A549 (cell line): Measurements from ENCODE around the gene PIP5K1B. TPM values are rescaled to one million over a fixed set of nuclear protein-coding genes. Genes with fewer than 3 reads are reported as not detected.
"Not testable (repeated sequence)": the region's sequence is repeated elsewhere in the genome, so short reads cannot be mapped to it uniquely, and the experiment has no call there.

ENCODE experiments used
- ATAC-seq, 2 experiments: fragments of 200-7000 bp in 1 of 2; fragments of >200 bp in 1 of 2; cut with Nextera tagmentation in 1 of 2; cut with Tn5 transposase in 1 of 2; 3 replicates each; pipeline versions ENCODE4 v1.8.0 to v1.9.1; 2018 to 2020; ENCODE audit warnings: mild to moderate bottlenecking in 1 of 2, moderate library complexity in 1 of 2
- CTCF ChIA-PET: fragments of 300-600 bp; sonication (Branson Sonifier 250); formaldehyde crosslinking; extraction: SDS; loops from one replicate; lab custom pipeline; 2021; ENCODE audit warnings: antibody characterized with exemption, inconsistent platforms; lab: Yijun Ruan, JAX
- POLR2A ChIA-PET: fragments of 350-600 bp; formaldehyde crosslinking; extraction: SDS; loops from one replicate; lab custom pipeline; 2021; ENCODE audit warnings: antibody characterized with exemption, inconsistent platforms; lab: Yijun Ruan, JAX
- DNase-seq, 2 experiments: peaks; one replicate each; pipeline versions ENCODE4 v3.0.0 to v3.0.0-alpha.2; 2011 to 2016; ENCODE audit warnings: low read depth in 1 of 2, low spot score in 1 of 2
- FAIRE-seq: peaks from 2 replicates; lab custom pipeline; 2011; peaks lifted over from hg19 to GRCh38; lab: Jason Lieb, UNC
- H3K27ac ChIP-seq, 2 experiments: fragments of >200 bp; sonication (Bioruptor Twin); formaldehyde crosslinking; 3 replicates each; pipeline ENCODE4 v1.5.1; 2016 to 2017
- H3K4me1 ChIP-seq: fragments of >200 bp; sonication (Bioruptor Twin); formaldehyde crosslinking; 3 replicates; pipeline ENCODE4 v1.6.1; 2016
- H3K4me2 ChIP-seq: fragments of >200 bp; sonication (Bioruptor Twin); formaldehyde crosslinking; 3 replicates; pipeline ENCODE4 v1.6.1; 2016
- H3K4me3 ChIP-seq: fragments of >200 bp; sonication (Bioruptor Twin); formaldehyde crosslinking; 3 replicates; pipeline ENCODE4 v1.5.1; 2016
- H3K9me3 ChIP-seq: fragments of >200 bp; sonication (Bioruptor Twin); formaldehyde crosslinking; 3 replicates; pipeline ENCODE4 v1.6.1; 2016
- BHLHE40 ChIP-seq: IDR thresholded peaks from 2 replicates; pipeline ENCODE4 v1.6.1; 2012; ENCODE audit warnings: low read depth, low read length, inconsistent platforms
- CBX2 ChIP-seq: fragments of 200-600 bp; sonication (generic); IDR thresholded peaks from 2 replicates; pipeline ENCODE4 v1.6.1; 2016; ENCODE audit warnings: low read depth, mild to moderate bottlenecking, borderline replicate concordance
- CEBPB ChIP-seq, 2 experiments: fragments of >200 bp in 1 of 2; sonication (Bioruptor Twin) in 1 of 2; formaldehyde crosslinking in 1 of 2; IDR thresholded peaks; 2 replicates each; pipeline ENCODE4 v1.6.1; 2012 to 2016
- CHD2 ChIP-seq: fragments of 150-350 bp; IDR thresholded peaks from 2 replicates; pipeline ENCODE4 v1.6.1; 2014; ENCODE audit warnings: low read length; ENCODE audit not compliant: partially characterized antibody
- CTCF ChIP-seq: fragments of >200 bp; sonication (Bioruptor Twin); formaldehyde crosslinking; IDR thresholded peaks from 3 replicates; pipeline ENCODE4 v1.5.1; 2016
- EHF ChIP-seq: fragments of 250-450 bp; sonication (Bioruptor Pico); IDR thresholded peaks from 2 replicates; pipeline ENCODE4 v1.5.0; 2020; ENCODE audit warnings: mild to moderate bottlenecking
- EHMT2 ChIP-seq: fragments of 200-600 bp; sonication (generic); IDR thresholded peaks from 2 replicates; pipeline ENCODE4 v1.6.1; 2016; ENCODE audit warnings: antibody characterized with exemption, low read depth, mild to moderate bottlenecking, moderate library complexity
- FOSL2 ChIP-seq, 2 experiments: fragments of 450-650 bp in 1 of 2; fragments of >200 bp in 1 of 2; sonication (Bioruptor Twin) in 1 of 2; formaldehyde crosslinking; IDR thresholded peaks; 2 replicates each; pipeline versions ENCODE4 v1.5.0 to v1.6.1; 2016 to 2020; ENCODE audit warnings: mild to moderate bottlenecking in 1 of 2, moderate library complexity in 1 of 2
- FOXS1 ChIP-seq: fragments of 250-450 bp; sonication (Bioruptor Pico); IDR thresholded peaks from 2 replicates; pipeline ENCODE4 v1.5.0; 2020; ENCODE audit warnings: mild to moderate bottlenecking, moderate library complexity
- HOXA7 ChIP-seq: fragments of 250-450 bp; sonication (Bioruptor Pico); IDR thresholded peaks from 2 replicates; pipeline ENCODE4 v1.5.0; 2020; ENCODE audit warnings: mild to moderate bottlenecking, moderate library complexity
- JUN ChIP-seq, 2 experiments: fragments of >200 bp; sonication (Bioruptor Twin); formaldehyde crosslinking; IDR thresholded peaks; 2 replicates in 1 of 2; 3 replicates in 1 of 2; pipeline ENCODE4 v1.6.1; 2016 to 2017
- JUNB ChIP-seq: fragments of >200 bp; sonication (Bioruptor Twin); formaldehyde crosslinking; IDR thresholded peaks from 2 replicates; pipeline ENCODE4 v1.6.1; 2016
- KDM5A ChIP-seq: fragments of 200-600 bp; sonication (generic); IDR thresholded peaks from 2 replicates; pipeline ENCODE4 v1.6.1; 2016; ENCODE audit warnings: antibody characterized with exemption, mild to moderate bottlenecking
- MYC ChIP-seq: IDR thresholded peaks from 2 replicates; pipeline ENCODE4 v1.6.1; 2012; ENCODE audit warnings: mild to moderate bottlenecking, inconsistent platforms, low read length, improper control_type of control experiment, borderline replicate concordance
- NPAS2 ChIP-seq: fragments of 250-450 bp; sonication (Bioruptor Pico); IDR thresholded peaks from 2 replicates; pipeline ENCODE4 v1.8.0; 2022; ENCODE audit warnings: mild to moderate bottlenecking, moderate library complexity, borderline replicate concordance
- PHF8 ChIP-seq: fragments of 200-600 bp; sonication (generic); IDR thresholded peaks from 2 replicates; pipeline ENCODE4 v1.6.1; 2016; ENCODE audit warnings: low read depth, mild to moderate bottlenecking, antibody characterized with exemption, moderate library complexity, borderline replicate concordance
- POLR2A ChIP-seq: IDR thresholded peaks from 2 replicates; pipeline ENCODE4 v1.6.1; 2012; ENCODE audit warnings: mild to moderate bottlenecking, low read length
- RAD21 ChIP-seq, 2 experiments: fragments of >200 bp in 1 of 2; sonication (Bioruptor Twin) in 1 of 2; formaldehyde crosslinking in 1 of 2; IDR thresholded peaks in 1 of 2; conservative IDR thresholded peaks in 1 of 2; 2 replicates in 1 of 2; 3 replicates in 1 of 2; pipeline ENCODE4 v1.6.1; 2012 to 2018; ENCODE audit warnings: inconsistent platforms in 1 of 2
- RARB ChIP-seq: fragments of 250-450 bp; sonication (Bioruptor Pico); IDR thresholded peaks from 2 replicates; pipeline ENCODE4 v1.8.0; 2021; ENCODE audit warnings: mild to moderate bottlenecking, moderate library complexity
- REST ChIP-seq: fragments of 200-600 bp; sonication (generic); IDR thresholded peaks from 2 replicates; pipeline ENCODE4 v1.6.1; 2016; ENCODE audit warnings: antibody characterized with exemption, mild to moderate bottlenecking, moderate library complexity
- SMC3 ChIP-seq: fragments of >200 bp; sonication (Bioruptor Twin); formaldehyde crosslinking; IDR thresholded peaks from 3 replicates; pipeline ENCODE4 v1.6.1; 2018; ENCODE audit warnings: inconsistent platforms
- TP53 ChIP-seq: fragments of 250-450 bp; sonication (Bioruptor Pico); IDR thresholded peaks from 2 replicates; pipeline ENCODE4 v1.5.0; 2021; ENCODE audit warnings: mild to moderate bottlenecking, moderate library complexity
- ZNF302 ChIP-seq: fragments of 250-450 bp; sonication (Bioruptor Pico); IDR thresholded peaks from 2 replicates; pipeline ENCODE4 v1.9.0; 2021; ENCODE audit warnings: inconsistent platforms, mild to moderate bottlenecking, moderate library complexity
- ZSCAN20 ChIP-seq: fragments of 250-450 bp; sonication (Bioruptor Pico); IDR thresholded peaks from 2 replicates; pipeline ENCODE4 v1.8.0; 2022; ENCODE audit warnings: mild to moderate bottlenecking, moderate library complexity
- WGBS: methylation state at CpG from one replicate; pipeline ENCODE4 v1.1.6; 2017; ENCODE audit errors: missing lambda C conversion rate; 5-methylcytosine and 5-hydroxymethylcytosine counted together
- polyA plus RNA-seq, 4 experiments: library from polyadenylated mRNA; depleted of rRNA in 3 of 4; stranded (reverse); fragments of >200 nt; fragmentation: RNase III in 1 of 4; extraction: RNeasy Plus Mini Kit Qiagen cat#74134 plus additional on column Dnase treatment in 1 of 4; gene quantifications; 2 replicates in 3 of 4; 3 replicates in 1 of 4; pipeline ENCODE4 v1.2.3, GENCODE V29; 2011 to 2017

PIP5K1B gene
- polyA plus RNA-seq, 2 of the 4 experiments (the other 2 are of a cell fraction) = not detected

GRCh38 chr9:68983008-68983411, 278.0 kb downstream of the PIP5K1B start:
- H3K4me2 ChIP-seq = no peak overlapping the region
- POLR2A ChIA-PET = no interaction called here
- CTCF ChIA-PET = no interaction called here
- no peaks in the 10 kb centered on the region for H3K4me1 ChIP-seq
- DNase-seq = no peak
- H3K27ac ChIP-seq = no peak overlapping the region
- TF ChIP-seq CEBPB (IDR thresholded peaks at IDR 0.05) (no peak), FOSL2 (IDR thresholded peaks at IDR 0.05) (no peak), FOSL2 (CRISPR knock-in tag; IDR thresholded peaks at IDR 0.05) (no peak), FOXS1 (no peak), RAD21 (conservative IDR thresholded peaks at IDR 0.05 in 1 of 2, IDR thresholded peaks at IDR 0.05 in 1 of 2) (no peak), KDM5A (no peak), EHMT2 (no peak), CBX2 (no peak), MYC (no peak), EHF (CRISPR knock-in tag) (no peak), JUNB (no peak), JUN (IDR thresholded peaks at IDR 0.05) (no peak), RARB (CRISPR knock-in tag) (no peak), REST (no peak), NPAS2 (no peak), ZNF302 (CRISPR knock-in tag) (no peak)
- H3K4me3 ChIP-seq = no peak overlapping the region
- no peaks in the 10 kb centered on the region for H3K9me3 ChIP-seq
- FAIRE-seq = no peak
- no peak for ATAC-seq

GRCh38 chr9:68983522-68984424, 278.7 kb downstream of the PIP5K1B start:
- POLR2A ChIA-PET = no interaction called here
- CTCF ChIA-PET = interaction anchor here (1.1 kb wide), 1 partner anchor 50 kb away, joined by 3 read pairs; no protein-coding TSS in a partner anchor
- Histone ChIP-seq H3K27ac (no peak overlapping the region), H3K9me3 (no peaks in the 10 kb centered on the region), H3K4me1 (no peaks in the 10 kb centered on the region), H3K4me3 (no peak overlapping the region), H3K4me2 (no peak overlapping the region)
- no peak for FAIRE-seq
- whole genome bisulfite sequencing = 32% methylated on average over 3 of the region's 3 CpGs
- no peak for TF ChIP-seq KDM5A
- TF ChIP-seq BHLHE40 = no peak
- TF ChIP-seq TP53 = no peak
- no peak for TF ChIP-seq POLR2A
- no peak for TF ChIP-seq HOXA7 (CRISPR knock-in tag)
- TF ChIP-seq ZNF302 (CRISPR knock-in tag) = no peak
- no peak for TF ChIP-seq PHF8
- TF ChIP-seq EHF (CRISPR knock-in tag) = no peak
- TF ChIP-seq JUN (IDR thresholded peaks at IDR 0.05) = no peak
- TF ChIP-seq JUNB = no peak
- TF ChIP-seq CTCF = no peak
- no peak for TF ChIP-seq SMC3
- no peak for TF ChIP-seq MYC
- TF ChIP-seq CHD2 = no peak
- no peak for TF ChIP-seq FOSL2 (IDR thresholded peaks at IDR 0.05)
- no peak for TF ChIP-seq FOSL2 (CRISPR knock-in tag; IDR thresholded peaks at IDR 0.05)
- no peak for TF ChIP-seq ZSCAN20 (CRISPR knock-in tag)
- no peak for TF ChIP-seq RARB (CRISPR knock-in tag)
- DNase-seq = no peak
- ATAC-seq = no peak

- DNase-seq, H3K27ac ChIP-seq, H3K4me3 ChIP-seq, H3K9me3 ChIP-seq, POLR2A ChIA-PET, H3K4me2 ChIP-seq, ATAC-seq, H3K4me1 ChIP-seq, FAIRE-seq, CTCF ChIA-PET: not testable (repeated sequence)
- 63% methylated on average over 7 of the region's 7 CpGs for WGBS
These were observed 281.9 kb downstream of the PIP5K1B start for GRCh38 chr9:68986949-68987348.
